BLaER1 (cell line): ENCODE data around the gene INO80.

Experiments used
- H3K27ac ChIP-seq: shearing (Covaris generic); formaldehyde crosslinking; 2 replicates; pipeline ENCODE4 v1.8.1; 2022
- H3K27me3 ChIP-seq: shearing (Covaris generic); formaldehyde crosslinking; 2 replicates; pipeline ENCODE4 v1.8.1; 2022
- H3K36me3 ChIP-seq: shearing (Covaris generic); formaldehyde crosslinking; 2 replicates; pipeline ENCODE4 v1.8.1; 2022
- H3K4me1 ChIP-seq: shearing (Covaris generic); formaldehyde crosslinking; 2 replicates; pipeline ENCODE4 v1.8.1; 2022
- H3K4me2 ChIP-seq: shearing (Covaris generic); formaldehyde crosslinking; 2 replicates; pipeline ENCODE4 v1.8.1; 2022
- H3K4me3 ChIP-seq: shearing (Covaris generic); formaldehyde crosslinking; 2 replicates; pipeline ENCODE4 v1.8.1; 2022
- H3K9ac ChIP-seq: shearing (Covaris generic); formaldehyde crosslinking; 2 replicates; pipeline ENCODE4 v1.8.1; 2022
- H3K9me3 ChIP-seq: shearing (Covaris generic); formaldehyde crosslinking; 2 replicates; pipeline ENCODE4 v1.8.1; 2022
- H4K20me1 ChIP-seq: shearing (Covaris generic); formaldehyde crosslinking; 2 replicates; pipeline ENCODE4 v1.8.1; 2022
- Cebpa-rat ChIP-seq: shearing (Covaris generic); IDR thresholded peaks from 2 replicates; pipeline ENCODE4 v1.8.1; 2022

INO80 gene

DNA sequence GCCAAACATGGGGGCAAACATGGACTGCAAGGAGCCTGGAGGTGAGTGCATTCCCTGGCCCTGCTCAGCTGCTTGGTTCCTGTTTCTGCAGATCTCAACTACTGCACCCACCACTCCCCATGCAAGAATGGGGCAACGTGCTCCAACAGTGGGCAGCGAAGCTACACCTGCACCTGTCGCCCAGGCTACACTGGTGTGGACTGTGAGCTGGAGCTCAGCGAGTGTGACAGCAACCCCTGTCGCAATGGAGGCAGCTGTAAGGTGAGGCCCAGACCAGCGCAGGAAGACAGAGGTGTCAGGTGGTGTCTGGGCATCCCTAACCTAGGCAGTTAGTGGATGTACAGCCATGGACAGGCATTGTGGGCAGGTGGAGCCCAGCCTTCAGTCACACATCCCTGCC is 181.6 kb downstream of the INO80 start:
- Histone ChIP-seq H3K27ac (no peak overlapping the region), H4K20me1 (peaks cover 26% of the 10 kb centered on the region), H3K4me2 (no peak overlapping the region), H3K4me1 (peaks cover 78% of the 10 kb centered on the region), H3K27me3 (peaks cover 40% of the 10 kb centered on the region), H3K9ac (no peak overlapping the region), H3K4me3 (no peak overlapping the region), H3K9me3 (no peaks in the 10 kb centered on the region), H3K36me3 (no peaks in the 10 kb centered on the region)
- no peak for TF ChIP-seq Cebpa-rat

DNA sequence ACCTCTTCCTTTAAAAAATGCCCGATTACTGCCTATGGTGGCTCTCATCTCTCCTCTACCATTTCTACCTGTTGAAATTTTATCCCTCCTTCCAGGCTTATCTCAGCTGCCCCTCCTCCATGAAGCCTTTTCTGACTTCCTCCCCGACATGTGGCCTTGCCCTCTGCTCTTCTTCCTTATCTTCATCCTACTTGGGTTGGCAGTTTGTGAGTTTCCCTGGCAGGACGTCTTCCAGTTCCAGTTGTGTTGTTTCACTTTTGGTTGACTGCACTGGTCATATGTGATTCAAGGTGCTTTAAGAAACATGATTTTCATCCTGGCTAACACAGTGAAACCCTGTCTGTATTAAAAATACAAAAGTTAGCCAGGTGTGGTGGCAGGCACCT is 182.6 kb downstream of the INO80 start:
- Histone ChIP-seq H3K4me3 (no peak overlapping the region), H3K9me3 (no peaks in the 10 kb centered on the region), H3K4me2 (0 out of 2 replicates have a peak overlapping the region, but pooled peaks have one; percentile 14), H3K36me3 (no peaks in the 10 kb centered on the region), H3K4me1 (peaks cover 78% of the 10 kb centered on the region), H3K9ac (no peak overlapping the region), H3K27ac (no peak overlapping the region), H4K20me1 (peaks cover 36% of the 10 kb centered on the region), H3K27me3 (peaks cover 49% of the 10 kb centered on the region)
- no peak for TF ChIP-seq Cebpa-rat

DNA sequence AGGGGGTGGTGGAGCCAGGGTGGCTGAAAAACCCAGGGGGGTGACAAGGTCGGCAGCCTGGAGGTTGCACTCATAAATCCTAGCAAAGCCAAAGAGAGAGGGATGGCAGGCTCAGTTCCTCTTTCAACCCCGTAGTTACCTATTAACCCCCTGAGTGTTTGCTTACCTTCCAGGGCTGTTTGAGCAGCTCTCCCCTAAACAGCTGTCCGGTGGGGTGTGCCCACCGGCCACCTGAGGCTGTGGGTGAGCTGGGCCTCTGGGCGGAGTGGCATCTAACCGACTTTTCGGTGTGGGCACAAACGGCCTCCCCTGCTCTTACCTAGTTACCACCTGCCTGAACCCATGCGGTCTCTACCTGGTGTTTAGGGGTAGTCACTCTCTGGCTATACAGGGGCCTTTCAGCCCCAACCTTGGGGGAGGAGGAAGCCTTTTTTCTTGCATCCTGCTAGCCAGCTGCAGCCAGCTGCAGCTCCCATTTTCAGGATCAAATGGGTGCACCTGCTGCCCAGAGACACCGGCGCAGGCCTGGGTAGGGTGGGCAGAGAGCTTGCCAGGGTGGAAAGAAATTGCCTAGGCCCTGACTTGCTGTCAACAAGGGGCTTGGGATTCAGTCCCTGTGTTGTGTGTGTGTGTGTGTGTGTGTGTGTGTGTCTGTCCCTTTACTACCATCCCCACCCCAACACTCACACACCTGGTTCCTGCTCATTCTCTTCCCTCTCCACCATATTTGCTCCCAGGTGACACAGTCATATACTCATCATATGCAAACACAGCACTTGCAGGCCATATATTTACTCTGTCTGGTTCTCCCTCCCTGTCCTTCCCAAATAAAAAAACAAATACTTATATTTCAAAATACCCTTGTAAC is 183.2 kb downstream of the INO80 start:
- Histone ChIP-seq H3K4me3 (no peak overlapping the region), H3K27me3 (peaks cover 55% of the 10 kb centered on the region), H3K36me3 (no peaks in the 10 kb centered on the region), H3K27ac (no peak overlapping the region), H4K20me1 (peaks cover 37% of the 10 kb centered on the region), H3K9me3 (no peaks in the 10 kb centered on the region), H3K4me1 (peaks cover 74% of the 10 kb centered on the region), H3K4me2 (peak overlapping the region; percentile 18; the same call in 1 of the 2 replicates), H3K9ac (no peak overlapping the region)
- no peak for TF ChIP-seq Cebpa-rat

DNA sequence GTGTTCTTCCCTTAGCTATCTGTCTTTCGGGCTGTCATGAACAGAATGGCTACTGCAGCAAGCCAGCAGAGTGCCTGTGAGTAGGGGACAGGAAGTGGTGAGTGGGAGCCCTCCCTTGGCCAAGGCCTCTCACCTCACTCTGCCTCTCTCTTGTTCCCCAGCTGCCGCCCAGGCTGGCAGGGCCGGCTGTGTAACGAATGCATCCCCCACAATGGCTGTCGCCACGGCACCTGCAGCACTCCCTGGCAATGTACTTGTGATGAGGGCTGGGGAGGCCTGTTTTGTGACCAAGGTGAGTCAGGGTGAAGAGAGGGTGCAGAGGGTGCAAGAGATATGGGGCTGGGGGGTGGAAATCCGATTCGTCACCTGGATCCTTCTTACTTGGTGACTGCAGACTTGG is 183.9 kb downstream of the INO80 start:
- no peaks in the 10 kb centered on the region for H3K36me3 ChIP-seq
- H3K4me2 ChIP-seq: peak overlapping the region; percentile 18
- peaks cover 71% of the 10 kb centered on the region for H3K4me1 ChIP-seq
- peaks cover 60% of the 10 kb centered on the region for H3K27me3 ChIP-seq
- no peak overlapping the region for H3K9ac ChIP-seq
- H4K20me1 ChIP-seq: peaks cover 41% of the 10 kb centered on the region
- H3K4me3 ChIP-seq: no peak overlapping the region
- H3K27ac ChIP-seq: no peak overlapping the region
- no peak for TF ChIP-seq Cebpa-rat
- H3K9me3 ChIP-seq: no peaks in the 10 kb centered on the region

DNA sequence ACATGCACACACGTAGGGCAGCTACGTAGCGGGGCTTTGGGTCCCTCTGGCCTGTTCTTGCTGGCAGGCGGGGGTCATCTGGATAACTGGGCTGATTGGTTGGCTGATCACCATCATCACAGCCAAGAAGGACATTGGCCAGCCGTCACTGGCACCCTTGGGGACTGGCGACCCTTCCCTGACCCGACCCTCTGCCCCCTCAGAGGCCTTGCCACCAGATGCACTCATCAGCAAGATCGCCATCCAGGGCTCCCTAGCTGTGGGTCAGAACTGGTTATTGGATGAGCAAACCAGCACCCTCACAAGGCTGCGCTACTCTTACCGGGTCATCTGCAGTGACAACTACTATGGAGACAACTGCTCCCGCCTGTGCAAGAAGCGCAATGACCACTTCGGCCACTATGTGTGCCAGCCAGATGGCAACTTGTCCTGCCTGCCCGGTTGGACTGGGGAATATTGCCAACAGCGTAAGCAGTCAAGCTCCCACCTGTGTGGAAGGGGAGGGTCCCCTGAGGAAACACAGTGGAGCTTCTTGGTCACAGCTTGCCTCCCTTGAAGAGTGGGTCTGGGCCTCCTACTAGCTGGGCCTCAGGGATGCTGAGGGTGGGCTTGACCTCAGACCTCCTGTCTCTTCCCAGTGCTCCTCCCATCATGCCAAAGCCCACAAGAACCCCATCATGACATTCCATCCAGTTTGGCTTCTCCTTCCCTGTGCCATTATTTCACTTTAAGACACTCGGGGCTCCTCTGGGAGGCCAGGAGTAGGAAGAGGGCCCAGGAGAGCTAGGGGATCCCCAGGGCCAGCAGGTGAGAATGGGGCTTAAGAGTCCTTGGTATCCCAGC is 184.6 kb downstream of the INO80 start:
- H3K27ac ChIP-seq: no peak overlapping the region
- peaks cover 67% of the 10 kb centered on the region for H3K27me3 ChIP-seq
- H3K9ac ChIP-seq: no peak overlapping the region
- H3K9me3 ChIP-seq: no peaks in the 10 kb centered on the region
- no peaks in the 10 kb centered on the region for H3K36me3 ChIP-seq
- H3K4me3 ChIP-seq: 0 out of 2 replicates have a peak overlapping the region, but pooled peaks have one; percentile 65
- peaks cover 44% of the 10 kb centered on the region for H4K20me1 ChIP-seq
- H3K4me1 ChIP-seq: peaks cover 71% of the 10 kb centered on the region
- peak overlapping the region; percentile 99 for H3K4me2 ChIP-seq
- TF ChIP-seq Cebpa-rat: no peak

DNA sequence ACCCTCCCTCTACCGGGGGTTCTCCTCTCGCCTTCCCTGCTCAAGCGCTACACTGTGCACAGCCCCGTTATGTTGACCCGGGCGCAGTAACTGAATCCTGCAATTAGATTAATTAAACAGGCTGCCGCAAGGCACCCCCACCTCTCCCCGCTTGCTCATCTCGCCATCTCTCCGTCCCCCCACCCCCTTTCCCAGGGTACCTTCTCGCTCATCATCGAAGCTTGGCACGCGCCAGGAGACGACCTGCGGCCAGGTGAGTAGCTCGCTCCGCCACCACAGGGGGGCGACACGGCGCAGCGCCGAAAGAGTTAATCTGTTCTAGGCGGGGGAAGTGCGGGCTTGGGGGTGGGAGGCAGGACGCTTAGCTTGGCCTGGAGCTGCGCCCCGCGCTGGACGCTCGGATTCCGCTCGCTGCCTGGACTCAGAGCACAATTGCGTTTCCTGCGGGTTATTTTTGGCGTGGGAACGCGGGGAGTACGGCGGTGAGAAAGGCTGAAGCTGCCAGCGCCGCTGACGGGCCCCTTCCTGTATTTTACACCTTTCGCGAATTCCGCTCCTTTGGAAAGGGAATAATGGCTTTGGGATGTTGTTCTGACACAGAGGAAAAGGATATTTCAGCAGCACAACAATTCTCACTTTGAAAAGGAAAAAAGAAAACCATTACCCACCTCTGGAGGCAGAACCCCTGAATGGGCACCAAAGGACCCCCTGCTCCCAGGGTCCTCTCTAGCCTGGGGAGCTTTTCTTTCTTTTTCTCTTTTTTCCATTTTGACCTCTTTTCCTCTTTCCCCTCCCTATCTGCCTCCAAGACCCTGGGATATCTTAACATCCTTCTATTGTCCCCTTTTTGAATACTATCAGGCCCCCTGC is 185.4 kb downstream of the INO80 start:
- H3K27me3 ChIP-seq: peaks cover 75% of the 10 kb centered on the region
- no peaks in the 10 kb centered on the region for H3K9me3 ChIP-seq
- H3K27ac ChIP-seq: no peak overlapping the region
- peak overlapping the region; percentile 65 for H3K4me3 ChIP-seq
- H3K9ac ChIP-seq: no peak overlapping the region
- peaks cover 44% of the 10 kb centered on the region for H4K20me1 ChIP-seq
- peaks cover 71% of the 10 kb centered on the region for H3K4me1 ChIP-seq
- no peak for TF ChIP-seq Cebpa-rat
- H3K36me3 ChIP-seq: no peaks in the 10 kb centered on the region
- peak overlapping the region; percentile 99 for H3K4me2 ChIP-seq

DNA sequence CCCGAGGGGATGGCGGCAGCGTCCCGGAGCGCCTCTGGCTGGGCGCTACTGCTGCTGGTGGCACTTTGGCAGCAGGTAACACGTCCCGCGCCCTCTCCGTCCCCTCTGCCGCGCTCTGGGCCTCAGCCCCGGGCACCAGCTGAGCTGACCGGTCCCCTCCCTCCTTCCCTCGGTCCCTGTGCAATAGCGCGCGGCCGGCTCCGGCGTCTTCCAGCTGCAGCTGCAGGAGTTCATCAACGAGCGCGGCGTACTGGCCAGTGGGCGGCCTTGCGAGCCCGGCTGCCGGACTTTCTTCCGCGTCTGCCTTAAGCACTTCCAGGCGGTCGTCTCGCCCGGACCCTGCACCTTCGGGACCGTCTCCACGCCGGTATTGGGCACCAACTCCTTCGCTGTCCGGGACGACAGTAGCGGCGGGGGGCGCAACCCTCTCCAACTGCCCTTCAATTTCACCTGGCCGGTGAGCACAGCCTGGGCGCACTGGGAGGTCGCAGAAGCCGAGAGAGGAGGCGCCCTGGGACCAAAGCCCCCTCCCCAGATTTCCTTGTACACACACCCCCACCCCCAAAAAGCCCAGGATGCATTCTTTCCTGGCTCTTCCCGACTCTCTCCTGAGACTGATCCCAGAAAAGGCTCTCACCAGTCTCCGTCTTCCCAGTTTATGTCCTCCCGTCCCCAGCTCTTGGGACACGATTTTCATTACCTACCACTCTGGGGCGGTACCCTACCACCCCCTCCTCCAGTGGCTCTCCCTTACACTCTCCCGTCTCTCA is 186.2 kb downstream of the INO80 start:
- H3K27me3 ChIP-seq: peaks cover 84% of the 10 kb centered on the region
- H3K27ac ChIP-seq: no peak overlapping the region
- peaks cover 76% of the 10 kb centered on the region for H3K4me1 ChIP-seq
- H3K9ac ChIP-seq: no peak overlapping the region; the same call in 1 of the 2 replicates
- peak overlapping the region; percentile 99 for H3K4me2 ChIP-seq
- H3K4me3 ChIP-seq: peak overlapping the region; percentile 65
- TF ChIP-seq Cebpa-rat: no peak
- H3K9me3 ChIP-seq: no peaks in the 10 kb centered on the region
- peaks cover 44% of the 10 kb centered on the region for H4K20me1 ChIP-seq
- no peaks in the 10 kb centered on the region for H3K36me3 ChIP-seq
